HL-60 (cell line): ENCODE measurements around the gene PCDH15.

Source experiments
- DNase-seq, 2 experiments: peaks; one replicate each; pipeline ENCODE4 v3.0.0-alpha.2; 2010 to 2020; ENCODE audit warnings: low read depth in 1 of 2, low spot score in 1 of 2
- H3K27ac ChIP-seq: fragments of 250-450 bp; sonication (Bioruptor Pico); replicated peaks from 2 replicates; pipeline ENCODE4 v1.5.1; 2020; ENCODE audit warnings: mild to moderate bottlenecking, moderate library complexity
- H3K27me3 ChIP-seq: fragments of 250-450 bp; sonication (Bioruptor Pico); 2 replicates; pipeline ENCODE4 v1.5.1; 2021; ENCODE audit warnings: mild to moderate bottlenecking, moderate library complexity; ENCODE audit not compliant: insufficient read depth, poor library complexity, severe bottlenecking
- H3K4me3 ChIP-seq: replicated peaks from 2 replicates; pipeline ENCODE4 v1.5.1; 2011; ENCODE audit warnings: mild to moderate bottlenecking, control low read depth, low read length; ENCODE audit not compliant: insufficient read depth
- GABPA ChIP-seq: IDR thresholded peaks from 2 replicates; pipeline ENCODE4 v1.6.1; 2012; ENCODE audit warnings: low read depth
- POLR2AphosphoS5 ChIP-seq: IDR thresholded peaks from 2 replicates; pipeline ENCODE4 v1.6.1; 2012; ENCODE audit warnings: low read depth
- SPI1 ChIP-seq: IDR thresholded peaks from 2 replicates; pipeline ENCODE4 v1.6.1; 2012; ENCODE audit warnings: low read depth, mild to moderate bottlenecking, borderline replicate concordance
- TF ChIP-seq, protein P1 (sequence below): IDR thresholded peaks from 2 replicates; pipeline ENCODE4 v1.6.1; 2012; ENCODE audit warnings: low read depth; ENCODE audit not compliant: insufficient replicate concordance
- TF ChIP-seq, protein P2 (sequence below): IDR thresholded peaks from one replicate; pipeline ENCODE4 v1.5.1; 2011; ENCODE audit warnings: low read length, control low read depth, inconsistent platforms; ENCODE audit not compliant: insufficient read depth

Gene PCDH15

GRCh38 chr10:54749623-54750022 is 51.4 kb downstream of the PCDH15 start:
- TF ChIP-seq, protein P1, sequence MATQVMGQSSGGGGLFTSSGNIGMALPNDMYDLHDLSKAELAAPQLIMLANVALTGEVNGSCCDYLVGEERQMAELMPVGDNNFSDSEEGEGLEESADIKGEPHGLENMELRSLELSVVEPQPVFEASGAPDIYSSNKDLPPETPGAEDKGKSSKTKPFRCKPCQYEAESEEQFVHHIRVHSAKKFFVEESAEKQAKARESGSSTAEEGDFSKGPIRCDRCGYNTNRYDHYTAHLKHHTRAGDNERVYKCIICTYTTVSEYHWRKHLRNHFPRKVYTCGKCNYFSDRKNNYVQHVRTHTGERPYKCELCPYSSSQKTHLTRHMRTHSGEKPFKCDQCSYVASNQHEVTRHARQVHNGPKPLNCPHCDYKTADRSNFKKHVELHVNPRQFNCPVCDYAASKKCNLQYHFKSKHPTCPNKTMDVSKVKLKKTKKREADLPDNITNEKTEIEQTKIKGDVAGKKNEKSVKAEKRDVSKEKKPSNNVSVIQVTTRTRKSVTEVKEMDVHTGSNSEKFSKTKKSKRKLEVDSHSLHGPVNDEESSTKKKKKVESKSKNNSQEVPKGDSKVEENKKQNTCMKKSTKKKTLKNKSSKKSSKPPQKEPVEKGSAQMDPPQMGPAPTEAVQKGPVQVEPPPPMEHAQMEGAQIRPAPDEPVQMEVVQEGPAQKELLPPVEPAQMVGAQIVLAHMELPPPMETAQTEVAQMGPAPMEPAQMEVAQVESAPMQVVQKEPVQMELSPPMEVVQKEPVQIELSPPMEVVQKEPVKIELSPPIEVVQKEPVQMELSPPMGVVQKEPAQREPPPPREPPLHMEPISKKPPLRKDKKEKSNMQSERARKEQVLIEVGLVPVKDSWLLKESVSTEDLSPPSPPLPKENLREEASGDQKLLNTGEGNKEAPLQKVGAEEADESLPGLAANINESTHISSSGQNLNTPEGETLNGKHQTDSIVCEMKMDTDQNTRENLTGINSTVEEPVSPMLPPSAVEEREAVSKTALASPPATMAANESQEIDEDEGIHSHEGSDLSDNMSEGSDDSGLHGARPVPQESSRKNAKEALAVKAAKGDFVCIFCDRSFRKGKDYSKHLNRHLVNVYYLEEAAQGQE: no peak
- TF ChIP-seq, protein P2, sequence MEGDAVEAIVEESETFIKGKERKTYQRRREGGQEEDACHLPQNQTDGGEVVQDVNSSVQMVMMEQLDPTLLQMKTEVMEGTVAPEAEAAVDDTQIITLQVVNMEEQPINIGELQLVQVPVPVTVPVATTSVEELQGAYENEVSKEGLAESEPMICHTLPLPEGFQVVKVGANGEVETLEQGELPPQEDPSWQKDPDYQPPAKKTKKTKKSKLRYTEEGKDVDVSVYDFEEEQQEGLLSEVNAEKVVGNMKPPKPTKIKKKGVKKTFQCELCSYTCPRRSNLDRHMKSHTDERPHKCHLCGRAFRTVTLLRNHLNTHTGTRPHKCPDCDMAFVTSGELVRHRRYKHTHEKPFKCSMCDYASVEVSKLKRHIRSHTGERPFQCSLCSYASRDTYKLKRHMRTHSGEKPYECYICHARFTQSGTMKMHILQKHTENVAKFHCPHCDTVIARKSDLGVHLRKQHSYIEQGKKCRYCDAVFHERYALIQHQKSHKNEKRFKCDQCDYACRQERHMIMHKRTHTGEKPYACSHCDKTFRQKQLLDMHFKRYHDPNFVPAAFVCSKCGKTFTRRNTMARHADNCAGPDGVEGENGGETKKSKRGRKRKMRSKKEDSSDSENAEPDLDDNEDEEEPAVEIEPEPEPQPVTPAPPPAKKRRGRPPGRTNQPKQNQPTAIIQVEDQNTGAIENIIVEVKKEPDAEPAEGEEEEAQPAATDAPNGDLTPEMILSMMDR: no peak
- TF ChIP-seq POLR2AphosphoS5 (no peak), GABPA (no peak), SPI1 (no peak)
- DNase-seq: no peak
- no peak overlapping the region for H3K27ac ChIP-seq
- no peaks in the 10 kb centered on the region for H3K27me3 ChIP-seq
- H3K4me3 ChIP-seq: no peak overlapping the region

DNA sequence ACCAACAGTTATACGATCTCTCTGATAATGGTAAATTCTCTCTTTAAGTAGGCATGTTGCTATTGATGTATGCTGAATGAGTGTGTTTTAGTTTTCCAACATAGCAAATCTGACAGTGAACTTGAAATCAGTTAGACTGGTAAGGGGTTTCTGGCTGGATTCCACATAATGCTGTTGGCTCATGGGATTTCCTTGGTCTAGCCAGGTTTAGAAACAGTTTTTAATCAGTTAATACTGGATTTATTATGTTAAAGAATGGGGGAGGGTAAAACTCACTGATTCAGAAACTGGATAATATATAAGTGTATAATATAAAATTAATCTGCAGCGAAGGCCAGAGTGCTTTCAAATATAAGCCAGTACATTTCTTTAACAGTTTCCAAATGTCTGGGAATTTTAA is 55.6 kb downstream of the PCDH15 start:
- H3K27me3 ChIP-seq: no peaks in the 10 kb centered on the region
- DNase-seq: no peak
- TF ChIP-seq, protein P2: no peak
- no peak for TF ChIP-seq POLR2AphosphoS5
- TF ChIP-seq, protein P1: no peak
- no peak for TF ChIP-seq GABPA
- TF ChIP-seq SPI1: no peak
- no peak overlapping the region for H3K27ac ChIP-seq
- H3K4me3 ChIP-seq: no peak overlapping the region

DNA sequence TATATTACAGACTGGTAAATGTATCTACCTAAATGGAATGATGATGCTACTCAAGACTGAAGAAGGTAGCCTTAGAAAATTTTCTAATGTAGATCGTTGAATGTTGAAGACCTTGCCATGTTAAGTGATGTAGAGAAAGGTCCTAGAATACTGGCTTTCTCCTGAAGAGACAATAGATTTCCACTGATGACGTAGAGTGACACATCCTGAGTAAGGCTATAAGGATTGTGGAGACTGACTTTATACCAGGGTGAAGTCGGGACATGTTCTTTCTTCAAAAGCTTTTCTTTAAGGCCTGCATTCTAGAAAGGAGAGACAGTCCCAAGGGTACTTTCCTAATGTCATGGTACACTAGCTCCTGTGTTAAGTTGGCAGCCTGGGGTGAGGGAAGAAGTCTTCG is 58.6 kb downstream of the PCDH15 start:
- no peak for DNase-seq
- no peaks in the 10 kb centered on the region for H3K27me3 ChIP-seq
- TF ChIP-seq, protein P2: no peak
- TF ChIP-seq, protein P1: no peak
- no peak for TF ChIP-seq POLR2AphosphoS5
- TF ChIP-seq SPI1: no peak
- no peak overlapping the region for H3K27ac ChIP-seq
- H3K4me3 ChIP-seq: no peak overlapping the region
